Activated T-cell treated with anti-CD3 and anti-CD28 coated beads for 48 hours (primary cell): ENCODE results near the gene TBCD.
"Not testable (repeated sequence)": the region's sequence is repeated elsewhere in the genome, so short reads cannot be mapped to it uniquely, and the experiment has no call there.

Source experiments
- DNase-seq: peaks from one replicate; pipeline ENCODE4 v3.0.0-alpha.2; 2020; ENCODE audit warnings: low read depth

The TBCD gene

DNA sequence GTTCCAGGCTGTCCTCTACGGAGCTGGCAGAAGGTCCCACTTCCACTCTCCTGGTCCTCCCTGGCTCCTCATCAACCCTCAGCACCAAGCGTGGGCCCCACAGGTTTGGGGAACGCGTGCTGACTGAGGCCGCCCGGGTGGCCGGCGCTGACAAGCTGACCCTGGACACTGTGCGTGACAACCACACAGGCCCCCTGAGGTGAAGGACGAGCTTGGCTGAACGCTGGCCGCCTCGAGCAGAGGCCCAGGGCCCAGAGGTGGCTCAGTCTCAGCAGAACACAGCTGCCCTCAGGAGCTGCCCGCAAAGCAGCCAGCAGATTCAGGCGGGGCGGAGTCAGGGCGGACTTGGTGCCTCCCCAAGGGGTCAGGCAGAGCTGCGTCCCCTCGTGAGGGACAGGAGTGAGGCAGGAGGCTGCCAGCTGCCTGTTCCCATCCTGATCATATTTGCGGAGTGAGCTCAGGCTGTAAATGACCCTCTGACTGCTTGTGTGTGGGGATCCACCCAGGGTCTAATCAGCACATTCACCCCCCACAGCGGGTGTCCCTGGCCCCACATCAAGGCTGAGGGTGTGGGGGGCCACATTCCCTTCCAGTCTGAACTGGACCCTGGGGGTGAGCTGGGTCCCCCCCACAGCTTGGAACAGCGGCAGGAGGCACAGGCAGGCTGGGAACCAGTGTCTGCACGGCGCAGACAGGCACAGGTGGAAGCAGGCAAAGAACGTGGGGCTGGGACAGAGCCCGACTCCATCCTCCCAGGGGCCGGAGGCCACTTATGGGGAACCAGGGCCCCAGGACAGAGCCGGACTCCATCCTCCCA lies 222.5 kb downstream of the TBCD start:
- DNase-seq: no peak

DNA sequence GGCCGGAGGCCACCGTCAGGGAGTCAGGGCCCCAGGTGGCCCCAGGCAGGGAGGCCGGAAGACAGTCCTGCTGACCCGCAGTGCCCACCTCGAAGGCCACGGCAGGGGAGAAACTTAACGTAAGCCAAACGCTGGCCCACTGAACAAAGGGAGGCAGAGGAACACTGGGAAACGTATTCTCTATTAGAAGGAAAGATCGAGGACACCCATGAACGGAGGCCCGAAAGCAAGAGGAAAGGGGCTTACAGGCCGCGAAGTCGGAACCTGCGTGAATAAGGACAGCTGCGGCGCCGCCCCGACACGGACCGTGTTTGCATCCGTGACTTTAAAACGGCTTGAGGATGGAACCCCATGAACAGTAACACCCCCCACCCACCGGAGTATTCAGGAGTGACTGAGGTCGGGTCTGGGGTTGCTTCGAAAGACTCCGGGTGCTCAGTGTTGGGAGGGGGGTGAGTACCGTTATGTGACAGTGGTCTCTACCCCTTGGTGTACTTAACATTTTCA lies 225.2 kb downstream of the TBCD start:
- DNase-seq: no peak

DNA sequence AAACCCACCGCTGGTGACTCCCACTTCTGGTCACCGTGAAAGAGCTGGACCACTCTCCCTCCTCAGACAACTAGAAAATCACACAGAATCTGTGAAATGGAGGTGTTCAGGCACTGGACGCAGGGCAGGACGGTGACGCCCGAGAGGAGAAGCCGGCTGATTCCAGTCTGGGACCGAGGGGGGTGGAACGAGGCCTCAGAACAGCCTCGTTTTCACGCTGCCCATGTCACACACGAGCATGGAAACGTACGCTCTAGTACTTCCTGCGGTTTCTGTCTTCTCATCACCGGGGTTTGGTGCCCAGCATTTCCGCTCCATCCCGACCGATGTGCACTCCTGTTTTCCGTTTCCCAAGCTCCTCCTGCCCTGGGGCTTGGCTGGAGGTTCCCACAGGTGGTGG lies 225.7 kb downstream of the TBCD start:
- DNase-seq: no peak

DNA sequence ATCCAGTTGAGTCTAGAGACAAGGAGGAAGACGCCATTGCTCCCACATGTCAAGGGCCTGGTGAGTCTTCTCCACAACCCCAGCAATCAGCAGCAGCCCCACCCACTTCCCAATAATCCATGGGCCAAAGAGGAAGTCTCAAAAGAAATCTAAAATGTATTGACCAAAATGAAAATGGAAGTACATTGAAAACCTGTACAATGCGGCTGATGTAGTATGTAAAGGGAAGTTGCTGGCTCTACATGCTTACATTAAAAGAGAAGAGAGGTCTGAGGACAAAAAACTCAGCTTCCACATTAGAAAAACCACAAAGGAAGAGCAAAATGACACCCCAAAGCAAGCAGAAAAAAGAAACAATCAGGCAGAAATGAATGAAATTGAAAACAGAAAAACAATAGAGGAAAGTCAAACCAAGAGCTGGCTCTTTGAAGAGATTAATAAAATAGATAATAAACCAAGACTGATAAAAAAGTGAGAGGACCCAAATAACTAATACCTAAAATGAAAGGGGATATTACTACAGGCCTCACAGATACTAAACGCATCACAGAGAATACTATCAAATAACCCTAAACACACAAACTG lies 227.0 kb downstream of the TBCD start:
- no peak for DNase-seq

DNA sequence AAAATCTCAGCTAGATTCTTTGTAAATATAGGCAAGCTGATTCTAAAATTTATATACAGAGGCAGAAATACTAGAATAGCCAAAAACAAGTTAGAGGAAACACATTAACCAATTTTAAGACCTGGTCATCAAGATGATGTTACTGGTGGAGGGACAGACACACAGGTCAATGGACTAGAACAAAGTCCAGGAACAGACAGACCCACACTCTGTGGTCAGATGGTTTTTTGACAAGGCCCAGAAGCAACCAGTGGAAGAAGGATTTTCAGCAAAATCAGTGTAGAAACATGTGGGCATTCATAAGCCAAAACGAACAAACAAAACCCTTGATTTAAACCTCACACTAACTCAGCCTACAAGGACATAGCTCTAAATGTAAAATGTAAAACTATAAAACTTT lies 227.9 kb downstream of the TBCD start:
- no peak for DNase-seq

DNA sequence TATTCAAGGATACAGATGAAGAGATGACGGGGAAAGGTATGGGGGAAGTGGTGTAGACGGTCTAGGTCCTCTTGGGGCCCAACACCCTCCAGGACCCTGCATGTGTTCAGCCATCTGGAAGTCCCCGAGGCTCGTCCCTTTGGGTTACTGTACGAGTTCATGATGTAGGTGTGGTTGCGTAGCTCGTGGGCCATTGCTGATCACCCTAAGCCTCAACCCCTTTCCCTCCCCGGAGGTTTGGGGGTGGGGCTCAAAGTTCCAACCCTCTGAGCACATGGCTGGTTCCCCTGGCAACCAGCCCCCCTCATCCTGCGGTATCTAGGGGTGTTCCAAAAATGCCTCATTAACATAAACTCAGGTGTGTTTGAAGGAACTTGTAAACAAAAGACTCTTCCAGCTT lies 228.8 kb downstream of the TBCD start:
- DNase-seq: no peak

DNA sequence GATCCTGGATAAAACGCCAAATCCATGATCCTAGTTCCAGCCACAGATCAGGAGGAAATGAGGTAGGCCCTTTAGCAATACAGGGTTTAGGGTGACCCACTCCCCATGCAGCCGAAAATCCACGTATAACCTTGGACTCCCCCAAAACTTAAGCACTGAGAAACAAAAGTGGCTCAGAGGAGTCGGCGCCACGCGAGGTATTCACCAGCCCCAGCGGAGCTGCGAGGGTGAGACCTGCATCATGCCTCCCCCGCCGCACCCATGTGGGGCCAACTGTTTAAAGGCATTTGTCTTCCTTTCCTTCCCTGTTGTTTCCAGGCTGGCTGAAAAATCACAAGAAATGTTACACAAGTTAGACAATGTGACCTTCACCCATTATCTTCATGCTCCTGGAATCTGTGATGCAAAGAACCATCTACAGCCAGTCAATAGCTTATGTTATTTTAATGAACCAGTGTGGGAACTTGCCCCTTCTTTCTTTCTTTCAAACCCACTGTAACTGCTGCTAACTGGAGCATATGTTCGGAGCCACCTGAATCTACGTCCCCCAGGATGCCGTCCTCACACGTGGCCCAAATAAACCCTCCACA lies 229.4 kb downstream of the TBCD start:
- no peak for DNase-seq

DNA sequence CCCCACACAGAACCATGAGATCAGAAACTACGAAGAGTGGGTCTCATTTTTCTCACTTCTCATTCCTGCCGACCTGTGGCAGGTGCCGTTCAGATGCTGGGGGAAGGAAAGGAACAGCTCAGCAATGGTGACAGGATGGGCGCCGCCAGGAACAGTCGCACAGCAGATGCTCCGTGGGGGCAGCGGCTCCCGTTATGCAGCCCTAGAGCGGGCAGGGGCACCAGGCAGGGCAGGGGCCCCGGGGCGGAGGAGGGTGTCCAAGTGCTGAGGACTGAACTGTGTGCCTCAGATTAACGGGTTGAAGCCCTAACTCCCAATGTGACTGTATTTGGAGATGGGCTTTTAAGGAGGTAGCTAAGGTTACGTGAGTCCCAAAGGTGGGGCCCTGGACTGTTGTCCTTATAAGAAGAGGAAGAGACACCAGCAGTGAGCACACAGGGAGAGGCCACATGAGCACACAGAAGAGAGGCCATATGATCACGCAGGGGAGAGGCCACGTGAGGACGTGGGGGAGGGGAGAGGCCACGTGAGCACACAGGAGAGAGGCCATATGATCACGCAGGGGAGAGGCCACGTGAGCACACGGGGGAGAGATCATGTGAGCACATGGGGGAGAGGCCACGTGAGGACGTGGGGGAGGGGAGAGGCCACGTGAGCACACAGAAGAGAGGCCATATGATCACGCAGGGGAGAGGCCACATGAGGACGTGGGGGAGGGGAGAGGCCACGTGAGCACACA lies 231.8 kb downstream of the TBCD start:
- DNase-seq: no peak

DNA sequence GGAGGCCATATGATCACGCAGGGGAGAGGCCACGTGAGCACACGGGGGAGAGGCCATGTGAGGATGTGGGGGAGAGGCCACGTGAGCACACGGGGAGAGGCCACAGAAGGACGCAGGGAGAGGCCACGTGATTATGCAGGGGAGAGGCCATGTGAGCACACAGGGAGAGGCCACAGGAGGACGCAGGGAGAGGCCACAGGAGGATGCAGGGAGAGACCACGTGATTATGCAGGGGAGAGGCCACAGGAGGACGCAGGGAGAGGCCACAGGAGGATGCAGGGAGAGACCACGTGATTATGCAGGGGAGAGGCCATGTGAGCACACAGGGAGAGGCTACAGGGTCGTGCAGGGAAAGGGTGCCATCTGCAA lies 232.4 kb downstream of the TBCD start:
- not testable (repeated sequence) for DNase-seq

DNA sequence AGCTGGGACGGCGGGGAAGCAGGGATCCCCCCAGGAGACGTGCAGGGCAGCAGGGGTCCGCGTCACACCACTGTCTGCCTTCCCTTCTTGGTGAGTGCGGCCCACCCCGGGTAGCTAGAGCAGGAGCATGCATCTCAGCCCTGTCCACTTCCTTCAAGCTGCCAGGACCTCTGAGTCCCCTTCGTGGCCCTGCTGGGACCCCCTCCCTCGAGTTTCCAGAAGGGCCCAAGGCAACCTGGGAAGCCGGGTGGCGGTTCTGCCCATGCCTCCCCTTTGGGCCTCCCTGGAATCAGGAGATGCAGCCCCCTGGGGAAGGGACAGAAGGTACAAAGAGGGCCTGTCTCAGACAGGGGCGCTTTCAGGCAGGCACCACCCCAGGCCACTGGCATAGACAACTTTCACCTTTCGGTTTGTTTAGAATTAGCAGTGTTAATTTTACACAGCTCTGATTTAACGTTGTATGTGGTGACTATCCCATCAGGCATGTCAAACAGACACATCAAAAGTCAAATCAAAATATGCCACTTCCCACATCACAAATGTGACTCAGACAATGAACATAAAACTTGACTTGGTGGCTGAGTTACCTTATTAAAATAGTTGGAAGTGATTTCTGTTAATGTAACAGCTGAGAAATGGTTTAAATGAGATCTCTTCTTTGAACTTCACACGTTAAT lies 233.0 kb downstream of the TBCD start:
- no peak for DNase-seq

DNA sequence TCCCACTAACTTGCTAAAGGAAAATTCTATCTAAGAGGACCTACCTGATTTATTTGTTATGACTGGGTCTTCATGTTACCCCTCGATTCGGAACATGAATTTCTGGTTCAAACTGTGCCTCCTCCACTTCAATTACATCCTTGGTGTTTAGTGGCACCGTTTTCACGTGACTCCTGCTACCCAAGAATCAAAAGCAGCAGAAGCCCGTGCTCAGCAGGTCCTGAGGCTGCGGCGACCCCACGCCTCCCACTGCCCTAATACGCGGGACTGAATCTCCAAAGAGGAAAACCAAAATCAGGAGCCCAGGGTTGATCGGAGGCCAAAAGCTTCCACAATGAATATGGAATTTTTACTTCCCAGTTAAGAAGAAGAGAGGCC lies 233.6 kb downstream of the TBCD start:
- DNase-seq: no peak

DNA sequence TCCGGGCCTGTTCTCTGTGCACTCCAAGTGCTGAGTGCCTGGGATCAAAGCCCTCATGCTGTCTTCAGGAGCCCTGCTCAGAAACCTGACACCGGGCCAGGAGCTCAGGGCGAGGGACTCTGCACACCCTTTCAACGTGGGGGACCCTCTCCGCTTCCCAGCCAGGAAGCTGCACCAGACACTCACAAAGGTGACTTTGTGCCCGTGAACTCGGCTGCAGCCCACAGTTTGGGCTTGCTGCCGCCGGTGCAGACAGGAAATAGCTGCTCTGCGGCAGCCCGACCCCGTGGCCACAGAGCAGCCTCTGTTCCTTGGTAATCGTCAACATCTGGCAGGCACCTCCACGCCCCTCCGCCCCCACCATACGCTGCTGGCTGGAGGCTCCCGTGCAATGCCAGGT lies 234.1 kb downstream of the TBCD start:
- peak; percentile 50 for DNase-seq

DNA sequence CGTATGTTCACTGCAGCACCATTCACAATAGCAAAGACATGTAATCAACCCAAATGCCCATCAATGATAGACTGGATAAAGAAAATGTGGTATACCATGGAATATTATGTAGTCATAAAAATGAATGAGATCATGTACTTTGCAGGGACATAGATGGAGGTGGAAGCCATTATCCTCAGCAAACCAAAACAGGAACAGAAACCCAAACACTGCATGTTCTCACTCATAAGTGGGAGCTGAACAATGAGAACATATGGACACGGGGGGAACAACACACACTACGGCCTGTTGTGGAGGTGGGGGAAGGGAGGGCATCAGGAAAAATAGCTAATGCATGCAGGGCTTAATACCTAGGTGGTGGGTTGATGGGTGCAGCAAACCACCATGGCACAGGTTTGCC lies 237.2 kb downstream of the TBCD start:
- DNase-seq: not testable (repeated sequence)

DNA sequence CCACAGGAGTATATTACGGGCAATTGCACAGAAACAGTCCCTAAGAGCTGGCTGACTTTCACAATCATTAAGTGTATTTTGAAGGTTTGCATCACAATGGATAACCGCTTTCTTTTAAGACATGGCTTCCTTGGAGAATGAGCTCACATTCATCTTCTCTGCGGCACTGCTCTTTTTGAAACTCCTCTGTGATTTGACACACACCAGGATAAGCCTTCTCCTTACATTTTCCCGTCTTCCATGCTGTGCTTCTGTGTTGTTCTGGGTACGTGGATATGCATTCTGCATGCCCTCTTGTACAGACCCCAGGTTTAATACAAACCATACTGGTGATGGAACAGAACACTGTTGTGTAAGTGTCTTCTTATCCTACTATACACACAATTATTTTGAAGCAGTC lies 238.0 kb downstream of the TBCD start:
- DNase-seq: no peak

DNA sequence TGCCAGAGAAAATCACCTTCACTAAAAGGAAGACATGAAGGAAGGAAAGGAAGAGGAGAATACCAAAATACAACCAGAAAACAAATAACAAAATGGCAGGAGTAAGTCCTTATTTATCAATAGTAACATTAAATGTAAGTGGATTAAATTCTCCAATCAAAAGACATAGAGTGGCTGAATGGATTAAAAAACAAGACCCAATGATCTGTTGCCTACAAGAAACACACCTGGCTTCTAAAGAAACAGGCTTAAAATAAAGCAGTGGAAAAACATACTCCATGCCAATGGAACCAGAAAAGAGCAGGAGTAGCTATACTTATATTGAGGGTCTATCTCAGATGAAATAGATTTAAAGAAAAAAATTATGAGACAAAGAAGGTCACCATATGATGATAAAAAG lies 241.1 kb downstream of the TBCD start:
- no peak for DNase-seq
